SU-DHL-6 (cell line): Measurements from ENCODE around the gene ASB13.

ENCODE experiments used
- H2AFZ ChIP-seq: fragments of 200-600 bp; sonication (generic); 2 replicates; pipeline ENCODE4 v1.6.1; 2014; ENCODE audit warnings: low read depth, mild to moderate bottlenecking, moderate library complexity, mixed read lengths, antibody characterized with exemption, low read length; ENCODE audit not compliant: severe bottlenecking
- H3F3A ChIP-seq: fragments of 200-600 bp; shearing (Covaris generic); 2 replicates; pipeline ENCODE4 v1.6.0; 2016; ENCODE audit warnings: antibody characterized with exemption, mild to moderate bottlenecking; ENCODE audit not compliant: insufficient read depth
- H3K27ac ChIP-seq: fragments of 200-600 bp; sonication (generic); 2 replicates; pipeline ENCODE4 v1.5.1; 2016; ENCODE audit warnings: low read depth, mild to moderate bottlenecking, low read length, moderate library complexity, mixed read lengths
- H3K27me3 ChIP-seq: fragments of 200-600 bp; sonication (generic), shearing (Covaris generic); 2 replicates; pipeline ENCODE4 v1.6.0; 2014; ENCODE audit warnings: mild to moderate bottlenecking, low read length
- H3K36me3 ChIP-seq: fragments of 200-600 bp; sonication (generic); 2 replicates; pipeline ENCODE4 v1.6.1; 2014; ENCODE audit warnings: mild to moderate bottlenecking, low read length, mixed read lengths
- H3K4me2 ChIP-seq: fragments of 300-600, 200-600 bp; shearing (Covaris generic), sonication (generic); 2 replicates; pipeline ENCODE4 v1.6.0; 2014; ENCODE audit warnings: low read length, low read depth, mild to moderate bottlenecking; ENCODE audit not compliant: poor library complexity, severe bottlenecking
- H3K4me3 ChIP-seq: fragments of 200-600 bp; sonication (generic); 2 replicates; pipeline ENCODE4 v1.5.1; 2014; ENCODE audit warnings: antibody characterized with exemption, low read length, mild to moderate bottlenecking, mixed read lengths; ENCODE audit not compliant: insufficient read depth, poor library complexity, severe bottlenecking
- H3K79me2 ChIP-seq: fragments of 200-600 bp; sonication (generic); 2 replicates; pipeline ENCODE4 v1.6.1; 2014; ENCODE audit warnings: mild to moderate bottlenecking, low read length, moderate library complexity; ENCODE audit not compliant: insufficient read depth
- H3K9ac ChIP-seq: fragments of 200-600 bp; sonication (generic); 2 replicates; pipeline ENCODE4 v1.7.0; 2014; ENCODE audit warnings: mild to moderate bottlenecking, low read length
- H3K9me2 ChIP-seq: fragments of 200-600 bp; sonication (generic); replicated peaks from 2 replicates; pipeline ENCODE4 v1.6.1; 2014; ENCODE audit warnings: low read length; ENCODE audit not compliant: insufficient read depth
- H3K9me3 ChIP-seq: fragments of 200-600 bp; sonication (generic); 2 replicates; pipeline ENCODE4 v1.6.1; 2014; ENCODE audit warnings: low read length, mixed read lengths; ENCODE audit not compliant: insufficient read depth
- H4K20me1 ChIP-seq: fragments of 200-600 bp; sonication (generic); 2 replicates; pipeline ENCODE4 v1.6.1; 2014; ENCODE audit warnings: low read depth, mild to moderate bottlenecking, antibody characterized with exemption, low read length, moderate library complexity, mixed read lengths
- CTCF ChIP-seq: fragments of 200-600 bp; sonication (generic); IDR thresholded peaks from one replicate; pipeline ENCODE4 v1.5.1; 2017; ENCODE audit warnings: antibody characterized with exemption, mild to moderate bottlenecking, low read length, moderate library complexity; ENCODE audit not compliant: insufficient read depth, poor library complexity, severe bottlenecking
- EZH2phosphoT487 ChIP-seq: fragments of 200-600 bp; sonication (generic), shearing (Covaris generic); conservative IDR thresholded peaks from 2 replicates; pipeline ENCODE4 v1.6.1; 2018; ENCODE audit warnings: mild to moderate bottlenecking, antibody characterized with exemption, low read length, moderate library complexity, mixed read lengths

ASB13 gene

GRCh38 chr10:5709865-5710264 lies 43.5 kb upstream of the ASB13 start:
- peaks cover 16% of the 10 kb centered on the region; the same call in 1 of the 2 replicates for H3K36me3 ChIP-seq
- H3K4me3 ChIP-seq = peak overlapping the region; percentile 2
- peak overlapping the region; percentile 80 for H3K27ac ChIP-seq
- H3K9me2 ChIP-seq = no peaks in the 10 kb centered on the region
- H3F3A ChIP-seq = peaks cover 78% of the 10 kb centered on the region
- H3K9me3 ChIP-seq = no peaks in the 10 kb centered on the region
- peaks cover 100% of the 10 kb centered on the region for H3K79me2 ChIP-seq
- H3K27me3 ChIP-seq = no peaks in the 10 kb centered on the region
- peak overlapping the region; percentile 11 for H3K9ac ChIP-seq
- no peak overlapping the region for H2AFZ ChIP-seq
- TF ChIP-seq CTCF (no peak), EZH2phosphoT487 (no peak)
- peaks cover 56% of the 10 kb centered on the region for H4K20me1 ChIP-seq
- H3K4me2 ChIP-seq = peak overlapping the region; percentile 90

- no peaks in the 10 kb centered on the region for H3K9me3 ChIP-seq
- no peaks in the 10 kb centered on the region for H3K27me3 ChIP-seq
- no peak overlapping the region for H2AFZ ChIP-seq
- H3K79me2 ChIP-seq = peaks cover 100% of the 10 kb centered on the region
- peaks cover 16% of the 10 kb centered on the region; the same call in 1 of the 2 replicates for H3K36me3 ChIP-seq
- H3K27ac ChIP-seq = peak overlapping the region; percentile 53
- no peaks in the 10 kb centered on the region for H3K9me2 ChIP-seq
- peaks cover 72% of the 10 kb centered on the region for H3F3A ChIP-seq
- peaks cover 64% of the 10 kb centered on the region for H4K20me1 ChIP-seq
- peak overlapping the region; percentile 90 for H3K4me2 ChIP-seq
- no peak overlapping the region for H3K9ac ChIP-seq
- no peak overlapping the region for H3K4me3 ChIP-seq
- no peak for TF ChIP-seq CTCF
- TF ChIP-seq EZH2phosphoT487 = no peak
Measured at GRCh38 chr10:5708356-5708755, 42.0 kb upstream of the ASB13 start.

GRCh38 chr10:5698062-5698461 lies 31.7 kb upstream of the ASB13 start:
- peak overlapping the region; percentile 12; the same call in 1 of the 2 replicates for H3K9ac ChIP-seq
- no peak overlapping the region for H2AFZ ChIP-seq
- peaks cover 16% of the 10 kb centered on the region for H3K36me3 ChIP-seq
- H3K9me2 ChIP-seq = no peaks in the 10 kb centered on the region
- H3K9me3 ChIP-seq = no peaks in the 10 kb centered on the region
- peak overlapping the region; percentile 11 for H3K4me3 ChIP-seq
- H3K79me2 ChIP-seq = peaks cover 100% of the 10 kb centered on the region
- H3K27me3 ChIP-seq = no peaks in the 10 kb centered on the region
- TF ChIP-seq EZH2phosphoT487 (no peak), CTCF (no peak)
- peaks cover 74% of the 10 kb centered on the region for H3F3A ChIP-seq
- H4K20me1 ChIP-seq = peaks cover 69% of the 10 kb centered on the region
- H3K4me2 ChIP-seq = peak overlapping the region; percentile 95
- peak overlapping the region; percentile 98 for H3K27ac ChIP-seq
